ENCODE measurements around the gene PLPP4. TPM values are rescaled to one million over a fixed set of nuclear protein-coding genes. Genes with fewer than 3 reads are reported as not detected.

PLPP4 gene
- total RNA-seq, 2 donors from 2014 or later: 0.27 to 61.3 TPM

DNA sequence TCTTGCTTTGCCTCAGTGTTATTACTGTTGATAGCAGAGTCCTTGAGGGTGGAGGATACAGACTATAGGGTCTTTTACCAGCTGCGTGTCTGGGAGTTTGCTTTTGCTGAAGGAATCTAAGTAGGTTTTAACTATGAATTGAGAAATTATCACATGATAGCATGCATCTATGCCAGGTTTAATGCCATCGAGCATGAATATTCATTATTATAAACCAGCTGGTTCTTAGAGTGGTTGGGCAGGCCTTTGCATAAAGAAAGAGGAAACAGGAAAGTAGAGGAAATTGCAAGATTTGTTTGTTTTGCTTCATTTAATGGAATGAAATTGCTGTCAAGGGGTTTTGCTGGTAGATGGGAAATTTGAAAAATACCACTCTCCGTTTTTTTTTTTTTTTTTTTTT lies 70.7 kb downstream of the PLPP4 start:
- Histone ChIP-seq H3K36me3 (no peaks in the 10 kb centered on the region), H3K27ac (no peak overlapping the region), H3K4me1 (replicated peaks) (no peaks in the 10 kb centered on the region), H3K27me3 (replicated peaks; ENCODE audit: insufficient read depth) (no peaks in the 10 kb centered on the region), H3K4me3 (no peak overlapping the region), H3K9me3 (no peaks in the 10 kb centered on the region)
- intact Hi-C loops (cut with DNase I): no loop called here
- WGBS: 85% methylated on average over 3 of the region's 3 CpGs
- TF ChIP-seq, protein P1, sequence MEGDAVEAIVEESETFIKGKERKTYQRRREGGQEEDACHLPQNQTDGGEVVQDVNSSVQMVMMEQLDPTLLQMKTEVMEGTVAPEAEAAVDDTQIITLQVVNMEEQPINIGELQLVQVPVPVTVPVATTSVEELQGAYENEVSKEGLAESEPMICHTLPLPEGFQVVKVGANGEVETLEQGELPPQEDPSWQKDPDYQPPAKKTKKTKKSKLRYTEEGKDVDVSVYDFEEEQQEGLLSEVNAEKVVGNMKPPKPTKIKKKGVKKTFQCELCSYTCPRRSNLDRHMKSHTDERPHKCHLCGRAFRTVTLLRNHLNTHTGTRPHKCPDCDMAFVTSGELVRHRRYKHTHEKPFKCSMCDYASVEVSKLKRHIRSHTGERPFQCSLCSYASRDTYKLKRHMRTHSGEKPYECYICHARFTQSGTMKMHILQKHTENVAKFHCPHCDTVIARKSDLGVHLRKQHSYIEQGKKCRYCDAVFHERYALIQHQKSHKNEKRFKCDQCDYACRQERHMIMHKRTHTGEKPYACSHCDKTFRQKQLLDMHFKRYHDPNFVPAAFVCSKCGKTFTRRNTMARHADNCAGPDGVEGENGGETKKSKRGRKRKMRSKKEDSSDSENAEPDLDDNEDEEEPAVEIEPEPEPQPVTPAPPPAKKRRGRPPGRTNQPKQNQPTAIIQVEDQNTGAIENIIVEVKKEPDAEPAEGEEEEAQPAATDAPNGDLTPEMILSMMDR (IDR thresholded peaks at IDR 0.05): no peak
- no peak for TF ChIP-seq POLR2A (IDR thresholded peaks at IDR 0.05)
- no peak for TF ChIP-seq POLR2AphosphoS5 (IDR thresholded peaks at IDR 0.05)
- DNase-seq (ENCODE audit: low spot score): no peak

DNA sequence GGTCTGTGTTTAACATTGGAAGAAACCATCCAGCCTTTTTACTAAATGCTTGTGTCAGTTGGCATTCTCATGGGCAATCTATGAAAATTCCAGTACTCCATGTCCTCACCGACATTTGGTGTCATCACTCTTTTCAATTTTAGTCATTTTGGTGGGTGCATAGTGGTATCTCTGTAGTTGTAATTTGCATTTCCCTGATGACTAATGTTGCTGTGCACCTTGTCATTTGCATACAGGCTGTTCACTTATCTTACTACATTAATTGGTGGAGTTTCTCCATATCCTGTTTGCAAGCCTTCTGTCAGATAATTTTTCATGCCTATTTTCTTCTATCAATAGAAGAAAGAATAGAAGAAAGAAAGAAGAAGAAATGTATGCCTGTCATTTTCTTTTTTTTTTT lies 73.7 kb downstream of the PLPP4 start:
- no peaks in the 10 kb centered on the region for H3K36me3 ChIP-seq

DNA sequence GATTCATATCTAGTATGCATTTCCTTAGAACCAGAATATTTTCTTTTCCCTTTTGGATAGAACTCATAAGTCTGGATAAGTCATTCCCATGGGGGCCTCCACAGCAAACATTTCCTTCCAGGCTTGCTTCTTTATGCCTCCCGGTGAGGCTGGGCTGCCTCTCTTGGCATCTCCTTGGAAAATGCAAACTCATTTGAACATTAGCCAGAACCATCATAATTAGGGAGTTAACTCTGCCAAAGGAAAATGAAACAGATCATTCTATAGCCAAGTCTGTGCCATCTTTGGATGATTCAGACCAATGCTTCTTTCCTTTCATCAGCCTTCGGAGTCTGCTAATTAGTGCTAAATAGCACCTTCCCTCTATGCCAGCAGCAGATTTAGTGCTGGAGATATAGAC lies 81.1 kb downstream of the PLPP4 start:
- H3K27ac ChIP-seq: no peak overlapping the region
- no peak for DNase-seq (ENCODE audit: low spot score)
- H3K36me3 ChIP-seq: no peaks in the 10 kb centered on the region
- no peak overlapping the region for H3K4me3 ChIP-seq
- no peaks in the 10 kb centered on the region for H3K9me3 ChIP-seq
- H3K4me1 ChIP-seq (replicated peaks): no peaks in the 10 kb centered on the region
- 71% methylated on average over 2 of the region's 2 CpGs for WGBS
- intact Hi-C loops (cut with DNase I): no loop called here
- no peaks in the 10 kb centered on the region for H3K27me3 ChIP-seq (replicated peaks; ENCODE audit: insufficient read depth)
- TF ChIP-seq, protein P1 (IDR thresholded peaks at IDR 0.05): no peak
- TF ChIP-seq POLR2A (IDR thresholded peaks at IDR 0.05): no peak
- TF ChIP-seq POLR2AphosphoS5 (IDR thresholded peaks at IDR 0.05): no peak

More for the DNA sequence above, 73.7 kb downstream of the PLPP4 start:
- Histone ChIP-seq H3K4me1 (replicated peaks) (no peaks in the 10 kb centered on the region), H3K9me3 (no peaks in the 10 kb centered on the region), H3K27ac (no peak overlapping the region), H3K4me3 (no peak overlapping the region), H3K27me3 (replicated peaks; ENCODE audit: insufficient read depth) (no peaks in the 10 kb centered on the region)
- 96% methylated on average over 1 of the region's 1 CpG for WGBS
- no peak for TF ChIP-seq POLR2A (IDR thresholded peaks at IDR 0.05)
- no peak for TF ChIP-seq POLR2AphosphoS5 (IDR thresholded peaks at IDR 0.05)
- TF ChIP-seq, protein P1 (IDR thresholded peaks at IDR 0.05): no peak
- no peak for DNase-seq (ENCODE audit: low spot score)
- intact Hi-C loops (cut with DNase I): no loop called here

DNA sequence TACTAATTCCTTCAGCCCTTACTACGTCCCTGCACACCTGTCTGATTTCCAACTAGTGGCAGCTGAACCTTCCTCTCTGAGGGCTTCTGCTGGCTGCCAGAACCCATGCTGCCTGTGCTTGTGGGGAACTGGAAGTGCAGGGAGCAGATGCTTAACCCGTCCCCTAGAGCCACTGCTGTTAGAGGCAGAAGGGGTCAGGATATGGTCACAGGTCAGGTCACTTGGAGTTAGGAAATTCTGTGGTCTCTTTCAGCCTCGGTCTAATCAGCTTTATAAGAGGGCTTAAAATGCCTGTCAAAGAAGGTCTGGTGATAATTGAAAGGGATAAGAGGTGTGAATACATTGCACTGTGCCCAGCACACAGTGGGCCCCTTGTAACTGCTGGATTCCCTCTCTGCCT lies 82.0 kb downstream of the PLPP4 start:
- TF ChIP-seq POLR2A (IDR thresholded peaks at IDR 0.05) (no peak), POLR2AphosphoS5 (IDR thresholded peaks at IDR 0.05) (no peak)
- TF ChIP-seq, protein P1 (IDR thresholded peaks at IDR 0.05): no peak
- Histone ChIP-seq H3K36me3 (no peaks in the 10 kb centered on the region), H3K4me1 (replicated peaks) (no peaks in the 10 kb centered on the region), H3K27me3 (replicated peaks; ENCODE audit: insufficient read depth) (no peaks in the 10 kb centered on the region), H3K9me3 (no peaks in the 10 kb centered on the region), H3K4me3 (no peak overlapping the region), H3K27ac (no peak overlapping the region)
- no peak for DNase-seq (ENCODE audit: low spot score)
- 64% methylated on average over 3 of the region's 3 CpGs for WGBS
- intact Hi-C loops (cut with DNase I): no loop called here

DNA sequence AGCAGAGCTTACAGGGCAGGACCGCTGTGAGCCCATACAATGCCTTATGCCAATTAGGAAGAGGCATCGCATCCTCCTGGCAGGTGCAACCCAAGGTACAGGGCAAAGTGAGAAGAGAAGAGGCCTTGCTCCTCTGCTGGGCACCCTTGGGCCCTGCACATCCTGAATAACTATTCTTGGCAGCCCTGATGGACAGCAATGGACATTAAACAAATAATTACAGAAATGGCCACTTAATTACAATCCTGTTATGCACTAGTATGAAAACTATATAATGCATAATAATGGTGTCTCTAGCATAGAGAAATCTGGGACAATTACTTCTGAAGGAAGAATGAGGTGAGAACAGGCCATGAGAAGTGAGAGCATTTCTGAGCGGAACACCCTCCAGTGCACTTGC lies 83.5 kb downstream of the PLPP4 start:
- Histone ChIP-seq H3K4me1 (replicated peaks) (no peaks in the 10 kb centered on the region), H3K27ac (no peak overlapping the region), H3K27me3 (replicated peaks; ENCODE audit: insufficient read depth) (no peaks in the 10 kb centered on the region), H3K4me3 (no peak overlapping the region), H3K36me3 (no peaks in the 10 kb centered on the region), H3K9me3 (no peaks in the 10 kb centered on the region)
- DNase-seq (ENCODE audit: low spot score): no peak
- no peak for TF ChIP-seq POLR2A (IDR thresholded peaks at IDR 0.05)
- TF ChIP-seq POLR2AphosphoS5 (IDR thresholded peaks at IDR 0.05): no peak
- TF ChIP-seq, protein P1 (IDR thresholded peaks at IDR 0.05): no peak
- 97% methylated on average over 3 of the region's 3 CpGs for WGBS
- intact Hi-C loops (cut with DNase I): no loop called here

Measured in prostate gland (tissue), 2 donors.